K562 (cell line): Measurements from ENCODE around the gene CREB5. TPM values are rescaled to one million over a fixed set of nuclear protein-coding genes. Genes with fewer than 3 reads are reported as not detected.

Experiments
- ATAC-seq: fragments of 200-7000 bp; cut with Tn5 transposase; 3 replicates; pipeline ENCODE4 v1.9.1; 2020; ENCODE audit warnings: moderate library complexity
- BruUV-seq: library from RNA; stranded (reverse); fragments of 400-500 nt; replicated peaks from 2 replicates; lab custom pipeline; 2021; lab: Mats Ljungman, UMichigan
- CTCF ChIA-PET: fragments of 300-600 bp; formaldehyde crosslinking; extraction: SDS; loops from one replicate; lab custom pipeline; 2021; ENCODE audit warnings: low intra/inter-chr PET ratio; lab: Yijun Ruan, JAX
- POLR2A ChIA-PET: fragments of 300-600, 350-650 bp; sonication (Branson Sonifier 250); formaldehyde crosslinking; extraction: SDS; loops from one replicate; lab custom pipeline; 2021; ENCODE audit warnings: antibody characterized with exemption, inconsistent platforms; lab: Yijun Ruan, JAX
- DNase-seq, 4 experiments: peaks; one replicate each; pipeline versions ENCODE4 v3.0.0 to v3.0.0-alpha.2; 2011 to 2018; ENCODE audit warnings: low spot score in 3 of 4, mixed read lengths in 3 of 4; ENCODE audit errors: extremely low read depth in 1 of 4
- FAIRE-seq: peaks from 2 replicates; lab custom pipeline; 2011; peaks lifted over from hg19 to GRCh38; lab: Jason Lieb, UNC
- H2AFZ ChIP-seq: 2 replicates; pipeline ENCODE4 v1.6.0; 2011; ENCODE audit warnings: low read depth, low read length, control low read depth, inconsistent platforms
- H3K27ac ChIP-seq: fragments of 200-600 bp; 3 replicates; pipeline ENCODE4 v1.8.0; 2011; ENCODE audit warnings: low read depth, mild to moderate bottlenecking, control low read depth, inconsistent platforms, low read length, moderate library complexity, mixed read lengths; ENCODE audit errors: extremely low read depth
- H3K27me3 ChIP-seq, 2 experiments: fragments of 300-600 bp in 1 of 2; 2 replicates in 1 of 2; 3 replicates in 1 of 2; pipeline versions ENCODE4 v1.6.0 to v1.8.0; 2011; ENCODE audit warnings: inconsistent platforms in 2 of 2, low read length in 2 of 2, mild to moderate bottlenecking in 1 of 2, mixed read lengths in 1 of 2, moderate library complexity in 1 of 2; ENCODE audit not compliant: control insufficient read depth in 2 of 2, insufficient read depth in 2 of 2
- H3K36me3 ChIP-seq: fragments of 300-600 bp; 3 replicates; pipeline ENCODE4 v1.8.0; 2011; ENCODE audit warnings: mild to moderate bottlenecking, low read length, inconsistent platforms; ENCODE audit not compliant: control insufficient read depth, insufficient read depth
- H3K4me1 ChIP-seq, 2 experiments: fragments of 200-600 bp in 1 of 2; replicated peaks in 1 of 2; 2 replicates in 1 of 2; 3 replicates in 1 of 2; pipeline versions ENCODE4 v1.5.1 to v1.8.0; 2011; ENCODE audit warnings: inconsistent platforms in 2 of 2, low read length in 2 of 2, mild to moderate bottlenecking in 1 of 2, mixed read lengths in 1 of 2, moderate library complexity in 1 of 2; ENCODE audit not compliant: control insufficient read depth in 2 of 2, insufficient read depth in 2 of 2
- H3K4me2 ChIP-seq: 2 replicates; pipeline ENCODE4 v1.6.1; 2011; ENCODE audit warnings: low read length, control low read depth, inconsistent platforms, mixed read lengths; ENCODE audit not compliant: insufficient read depth
- H3K4me3 ChIP-seq: fragments of 200-600 bp; sonication (generic), shearing (Covaris generic); 2 replicates; pipeline ENCODE4 v1.5.1; 2016; ENCODE audit warnings: control low read depth, inconsistent platforms
- H3K79me2 ChIP-seq: fragments of 200-600 bp; 3 replicates; pipeline ENCODE4 v1.8.0; 2011; ENCODE audit warnings: low read length, inconsistent platforms; ENCODE audit not compliant: control insufficient read depth, insufficient read depth
- H3K9ac ChIP-seq, 2 experiments: 2 replicates each; pipeline versions ENCODE4 v1.6.0 to v1.6.1; 2011; ENCODE audit warnings: low read depth in 2 of 2, low read length in 2 of 2, control low read depth in 1 of 2, inconsistent platforms in 1 of 2, mild to moderate bottlenecking in 1 of 2, mixed read lengths in 1 of 2; ENCODE audit not compliant: insufficient read depth in 1 of 2
- H3K9me1 ChIP-seq: one replicate; pipeline ENCODE4 v1.6.0; 2011; ENCODE audit warnings: inconsistent platforms, mild to moderate bottlenecking, low read length, moderate library complexity; ENCODE audit not compliant: control insufficient read depth, insufficient read depth
- H3K9me3 ChIP-seq: replicated peaks from 2 replicates; pipeline ENCODE4 v1.5.1; 2011; ENCODE audit warnings: low read depth, low read length, inconsistent platforms; ENCODE audit not compliant: control insufficient read depth, insufficient read depth
- H4K20me1 ChIP-seq: replicated peaks from 2 replicates; pipeline ENCODE4 v1.6.1; 2011; ENCODE audit warnings: low read length, inconsistent platforms, mixed read lengths; ENCODE audit not compliant: control insufficient read depth, insufficient read depth
- MEIS2 ChIP-seq: fragments of 450-650 bp; IDR thresholded peaks from 2 replicates; pipeline ENCODE4 v1.6.1; 2014; ENCODE audit warnings: mild to moderate bottlenecking; ENCODE audit not compliant: partially characterized antibody
- OTX1 ChIP-seq: fragments of 450-650 bp; formaldehyde crosslinking; IDR thresholded peaks from 2 replicates; pipeline ENCODE4 v1.4.0; 2022; ENCODE audit warnings: mild to moderate bottlenecking
- SNAPC5 ChIP-seq: fragments of 250-450 bp; sonication (Bioruptor Pico); IDR thresholded peaks from 2 replicates; pipeline ENCODE4 v1.8.0; 2021; ENCODE audit warnings: moderate library complexity, mild to moderate bottlenecking, inconsistent platforms
- ZBTB2 ChIP-seq: fragments of 450-650 bp; IDR thresholded peaks from 2 replicates; pipeline ENCODE4 v1.6.1; 2016; ENCODE audit warnings: antibody characterized with exemption
- ZKSCAN3 ChIP-seq: fragments of 250-450 bp; sonication (Bioruptor Pico); IDR thresholded peaks from 2 replicates; pipeline ENCODE4 v1.4.0; 2020
- ZNF324 ChIP-seq: fragments of 250-450 bp; sonication (Bioruptor Pico); IDR thresholded peaks from 2 replicates; pipeline ENCODE4 v1.4.0; 2020; ENCODE audit warnings: mild to moderate bottlenecking
- WGBS: fragments of 100-300 bp; shearing (Covaris generic); methylation state at CpG from one replicate; pipeline ENCODE4 v1.1.6; 2016; ENCODE audit warnings: low coverage, mixed read lengths; ENCODE audit not compliant: insufficient coverage; ENCODE audit errors: missing lambda C conversion rate; 5-methylcytosine and 5-hydroxymethylcytosine counted together
- in situ Hi-C: fragments of 300-500 bp; cut with MboI; formaldehyde crosslinking; loops from 4 replicates; pipeline ENCODE4 v1.15.0; 2018; ENCODE audit warnings: inconsistent platforms, mixed read lengths
- intact Hi-C: fragments of 100-400 bp; cut with micrococcal nuclease; formaldehyde crosslinking; loops from 2 replicates; pipeline ENCODE4 v1.14.2; 2022
- polyA plus RNA-seq, 8 experiments: library from polyadenylated mRNA; depleted of rRNA in 4 of 8; stranded (reverse) in 5 of 8; unstranded in 3 of 8; fragments of >200 nt; fragmentation: Nextera tagmentation in 2 of 8; fragmentation: Illumina TruSeq in 1 of 8; extraction: Ambion mirVana in 2 of 8; extraction: Trizol in 1 of 8; gene quantifications; 2 replicates each; pipeline versions ENCODE4 v1.2.1 to v1.2.3, GENCODE V29; 2011 to 2014; ENCODE audit warnings: inconsistent platforms in 1 of 8, missing spikeins in 1 of 8
- total RNA-seq, 7 experiments: library from RNA; depleted of rRNA in 6 of 7; stranded (reverse); fragments of >200 nt in 6 of 7; fragmentation: Illumina TruSeq in 2 of 7; extraction: Trizol in 2 of 7; gene quantifications; 2 replicates each; pipeline versions ENCODE4 v1.2.1 to v1.2.3, GENCODE V29; 2011 to 2021; ENCODE audit warnings: low replicate concordance in 1 of 7

Gene CREB5
- total and polyA plus RNA-seq, 9 of the 15 experiments (the other 6 are each of a cell fraction or from before 2014, with no cell fraction given) = 0.33 to 6.4 (median 1.8) TPM

- FAIRE-seq (no peak), ATAC-seq (no peak), DNase-seq (no peak)
- H3K79me2 ChIP-seq = no peaks in the 10 kb centered on the region
- BruUV-seq = no TSS peak
- H3K36me3 ChIP-seq = no peaks in the 10 kb centered on the region
- CTCF ChIA-PET = no interaction called here
- H3K9ac ChIP-seq = no peak overlapping the region
- POLR2A ChIA-PET = no interaction called here
- H3K4me1 ChIP-seq = no peaks in the 10 kb centered on the region
- no peak overlapping the region for H3K4me3 ChIP-seq
- no peaks in the 10 kb centered on the region; the same call in 1 of the 2 replicates for H4K20me1 ChIP-seq
- TF ChIP-seq SNAPC5 (CRISPR knock-in tag) = no peak
- no peak for TF ChIP-seq ZNF324 (CRISPR knock-in tag)
- no peak for TF ChIP-seq ZKSCAN3
- TF ChIP-seq MEIS2 = no peak
- no peak for TF ChIP-seq OTX1 (CRISPR knock-in tag)
- no peak for TF ChIP-seq ZBTB2
- in situ Hi-C loops = no loop called here
- 4% methylated on average over 6 of the region's 6 CpGs for WGBS
- no peak overlapping the region for H2AFZ ChIP-seq
- H3K9me1 ChIP-seq = no peaks in the 10 kb centered on the region
- no peaks in the 10 kb centered on the region for H3K27me3 ChIP-seq
- intact Hi-C loops = no loop called here
- H3K9me3 ChIP-seq = no peaks in the 10 kb centered on the region
- no peak overlapping the region for H3K27ac ChIP-seq
- no peak overlapping the region for H3K4me2 ChIP-seq
These were observed 302.3 kb downstream of the CREB5 start for GRCh38 chr7:28714459-28715120.
